ENCODE measurements around the gene AGPAT4.

GRCh38 chr6:161171207-161171606, 102.7 kb downstream of the AGPAT4 start:
- TF ChIP-seq EZH2phosphoT487 (IDR thresholded peaks at IDR 0.05; ENCODE audit: low read length) = no peak
- TF ChIP-seq CTCF (IDR thresholded peaks at IDR 0.05; ENCODE audit: low read length) = no peak
